GM12878 (cell line): ENCODE data around the gene MSH4.
A peak's percentile ranks its signal among the peaks of the same experiment; 100 is the strongest.

Source experiments
- CBFB ChIP-seq: IDR thresholded peaks from 2 replicates; pipeline ENCODE4 v1.6.1; 2016; ENCODE audit warnings: antibody characterized with exemption, low read depth
- CTCF ChIP-seq, 3 experiments: IDR thresholded peaks in 2 of 3; conservative IDR thresholded peaks in 1 of 3; 2 replicates each; pipeline ENCODE4 v1.5.1; 2011; ENCODE audit warnings: low read depth in 3 of 3, low read length in 3 of 3, mild to moderate bottlenecking in 3 of 3, control low read depth in 2 of 3, moderate library complexity in 2 of 3, inconsistent platforms in 1 of 3, mixed read lengths in 1 of 3; ENCODE audit not compliant: control insufficient read depth in 2 of 3, insufficient read depth in 1 of 3; ENCODE audit errors: extremely low read depth in 1 of 3
- HCFC1 ChIP-seq: fragments of 150-350 bp; IDR thresholded peaks from 2 replicates; pipeline ENCODE4 v1.6.1; 2014; ENCODE audit warnings: low read length
- HDGF ChIP-seq: fragments of 450-650 bp; IDR thresholded peaks from 2 replicates; pipeline ENCODE4 v1.6.1; 2016; ENCODE audit warnings: antibody characterized with exemption
- NR2C2 ChIP-seq: IDR thresholded peaks from 2 replicates; pipeline ENCODE4 v1.6.1; 2011; ENCODE audit warnings: borderline replicate concordance, low read depth; ENCODE audit not compliant: control insufficient read depth, insufficient read length
- POLR2A ChIP-seq: IDR thresholded peaks from 2 replicates; pipeline ENCODE4 v1.6.1; 2011; ENCODE audit warnings: low read depth, mild to moderate bottlenecking, low read length
- REST ChIP-seq: IDR thresholded peaks from 2 replicates; pipeline ENCODE4 v1.6.1; 2012; ENCODE audit warnings: mild to moderate bottlenecking, low read depth, low read length
- SIN3A ChIP-seq: IDR thresholded peaks from 2 replicates; pipeline ENCODE4 v1.6.1; 2012; ENCODE audit warnings: low read depth, low read length, improper control_type of control experiment
- ZNF274 ChIP-seq: IDR thresholded peaks from one replicate; pipeline ENCODE4 v1.8.0; 2011; ENCODE audit not compliant: insufficient read length, insufficient read depth
- TF ChIP-seq, protein P1 (sequence below): fragments of 450-650 bp; IDR thresholded peaks from 2 replicates; pipeline ENCODE4 v1.6.1; 2017; ENCODE audit warnings: borderline replicate concordance
- TF ChIP-seq, protein P2 (sequence below): IDR thresholded peaks from 2 replicates; pipeline ENCODE4 v1.6.1; 2011; ENCODE audit warnings: low read depth, mild to moderate bottlenecking, low read length, moderate library complexity, borderline replicate concordance; ENCODE audit errors: extremely low read depth

- TF ChIP-seq CTCF (IDR thresholded peaks at IDR 0.05 in 2 of 3, conservative IDR thresholded peaks at IDR 0.05 in 1 of 3; ENCODE audit: control insufficient read depth in 2 of 3, extremely low read depth in 1 of 3, insufficient read depth in 1 of 3, low read depth in 3 of 3, low read length in 3 of 3): no peak
- no peak for TF ChIP-seq ZNF274
- no peak for TF ChIP-seq SIN3A
- TF ChIP-seq REST: no peak
- TF ChIP-seq, protein P1, sequence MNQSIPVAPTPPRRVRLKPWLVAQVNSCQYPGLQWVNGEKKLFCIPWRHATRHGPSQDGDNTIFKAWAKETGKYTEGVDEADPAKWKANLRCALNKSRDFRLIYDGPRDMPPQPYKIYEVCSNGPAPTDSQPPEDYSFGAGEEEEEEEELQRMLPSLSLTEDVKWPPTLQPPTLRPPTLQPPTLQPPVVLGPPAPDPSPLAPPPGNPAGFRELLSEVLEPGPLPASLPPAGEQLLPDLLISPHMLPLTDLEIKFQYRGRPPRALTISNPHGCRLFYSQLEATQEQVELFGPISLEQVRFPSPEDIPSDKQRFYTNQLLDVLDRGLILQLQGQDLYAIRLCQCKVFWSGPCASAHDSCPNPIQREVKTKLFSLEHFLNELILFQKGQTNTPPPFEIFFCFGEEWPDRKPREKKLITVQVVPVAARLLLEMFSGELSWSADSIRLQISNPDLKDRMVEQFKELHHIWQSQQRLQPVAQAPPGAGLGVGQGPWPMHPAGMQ: no peak
- no peak for TF ChIP-seq HDGF
- TF ChIP-seq CBFB: no peak
- TF ChIP-seq NR2C2: no peak
- TF ChIP-seq POLR2A: peak; percentile 44
- no peak for TF ChIP-seq HCFC1
- TF ChIP-seq, protein P2, sequence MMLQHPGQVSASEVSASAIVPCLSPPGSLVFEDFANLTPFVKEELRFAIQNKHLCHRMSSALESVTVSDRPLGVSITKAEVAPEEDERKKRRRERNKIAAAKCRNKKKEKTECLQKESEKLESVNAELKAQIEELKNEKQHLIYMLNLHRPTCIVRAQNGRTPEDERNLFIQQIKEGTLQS: no peak
These were observed 934 bp upstream of the MSH4 start for GRCh38 chr1:75795703-75796193.
